Erythroblast (primary cell): ENCODE measurements around the gene SLC39A11.

Source experiments
- GATA1 ChIP-seq: IDR thresholded peaks from 2 replicates; pipeline ENCODE4 v1.6.1; 2011; ENCODE audit warnings: low read depth, mild to moderate bottlenecking, control low read depth, low read length, moderate library complexity
- POLR2A ChIP-seq: IDR thresholded peaks from 2 replicates; pipeline ENCODE4 v1.6.1; 2011; ENCODE audit warnings: mild to moderate bottlenecking, low read length

DNA sequence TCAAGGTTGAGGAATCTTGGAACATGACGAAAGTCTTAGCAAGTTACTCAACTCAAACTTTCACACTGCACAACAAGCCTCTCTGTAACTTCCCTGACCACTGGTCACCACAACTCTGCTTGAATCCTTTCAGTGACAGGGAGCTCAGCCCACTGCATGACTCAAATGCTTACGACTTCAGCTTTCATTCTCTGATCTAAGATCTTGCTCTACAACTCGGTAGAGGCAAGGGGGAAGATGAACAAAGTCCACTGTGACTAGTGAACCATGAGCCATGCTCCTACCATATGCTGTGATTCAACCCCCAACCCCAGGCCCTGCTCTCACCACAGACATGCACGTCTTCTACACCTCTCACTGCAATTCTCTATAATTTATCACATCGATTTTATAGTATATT is 160.9 kb downstream of the SLC39A11 start:
- TF ChIP-seq POLR2A (no peak), GATA1 (no peak)
